GM19238 (cell line): Measurements from ENCODE around the gene NKD2.

Source experiments
- DNase-seq: peaks from one replicate; pipeline ENCODE4 v3.0.0; 2011; ENCODE audit warnings: low spot score; ENCODE audit not compliant: insufficient read length

NKD2 gene

GRCh38 chr5:1043327-1043726 lies 34.7 kb downstream of the NKD2 start:
- no peak for DNase-seq

GRCh38 chr5:1044117-1044516 lies 35.5 kb downstream of the NKD2 start:
- DNase-seq, result no peak

GRCh38 chr5:1045960-1046560 lies 37.5 kb downstream of the NKD2 start:
- no peak for DNase-seq

GRCh38 chr5:1047332-1047965 lies 38.8 kb downstream of the NKD2 start:
- DNase-seq, result no peak

DNA sequence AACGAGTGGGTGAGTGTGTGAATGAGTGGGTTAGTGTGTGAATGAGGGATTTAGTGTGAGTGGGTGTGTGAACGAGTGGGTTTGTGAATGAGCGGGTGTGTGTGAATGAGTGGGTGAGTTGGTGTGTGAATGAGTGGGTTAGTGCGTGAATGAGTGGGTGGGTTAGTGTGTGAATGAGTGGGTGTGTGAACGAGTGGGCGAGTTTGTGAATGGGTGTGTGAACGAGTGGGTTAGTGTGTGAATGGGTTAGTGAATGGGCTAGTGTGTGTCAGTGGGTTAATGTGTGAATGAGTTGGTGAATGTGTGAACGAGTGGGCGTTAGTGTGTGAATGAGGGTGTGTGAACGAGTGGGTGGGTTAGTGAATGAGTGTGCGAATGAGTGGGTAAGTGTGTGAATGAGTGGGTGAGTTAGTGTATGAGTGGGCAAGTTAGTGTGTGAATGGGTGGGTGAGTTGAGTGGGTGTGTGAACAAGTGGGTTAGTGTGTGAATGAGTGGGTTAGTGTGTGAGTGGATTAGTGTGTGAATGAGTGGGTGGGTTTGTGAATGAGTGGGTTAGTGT lies 39.6 kb downstream of the NKD2 start:
- DNase-seq, result no peak

- no peak for DNase-seq
These were observed 40.5 kb downstream of the NKD2 start for GRCh38 chr5:1048861-1049838.

DNA sequence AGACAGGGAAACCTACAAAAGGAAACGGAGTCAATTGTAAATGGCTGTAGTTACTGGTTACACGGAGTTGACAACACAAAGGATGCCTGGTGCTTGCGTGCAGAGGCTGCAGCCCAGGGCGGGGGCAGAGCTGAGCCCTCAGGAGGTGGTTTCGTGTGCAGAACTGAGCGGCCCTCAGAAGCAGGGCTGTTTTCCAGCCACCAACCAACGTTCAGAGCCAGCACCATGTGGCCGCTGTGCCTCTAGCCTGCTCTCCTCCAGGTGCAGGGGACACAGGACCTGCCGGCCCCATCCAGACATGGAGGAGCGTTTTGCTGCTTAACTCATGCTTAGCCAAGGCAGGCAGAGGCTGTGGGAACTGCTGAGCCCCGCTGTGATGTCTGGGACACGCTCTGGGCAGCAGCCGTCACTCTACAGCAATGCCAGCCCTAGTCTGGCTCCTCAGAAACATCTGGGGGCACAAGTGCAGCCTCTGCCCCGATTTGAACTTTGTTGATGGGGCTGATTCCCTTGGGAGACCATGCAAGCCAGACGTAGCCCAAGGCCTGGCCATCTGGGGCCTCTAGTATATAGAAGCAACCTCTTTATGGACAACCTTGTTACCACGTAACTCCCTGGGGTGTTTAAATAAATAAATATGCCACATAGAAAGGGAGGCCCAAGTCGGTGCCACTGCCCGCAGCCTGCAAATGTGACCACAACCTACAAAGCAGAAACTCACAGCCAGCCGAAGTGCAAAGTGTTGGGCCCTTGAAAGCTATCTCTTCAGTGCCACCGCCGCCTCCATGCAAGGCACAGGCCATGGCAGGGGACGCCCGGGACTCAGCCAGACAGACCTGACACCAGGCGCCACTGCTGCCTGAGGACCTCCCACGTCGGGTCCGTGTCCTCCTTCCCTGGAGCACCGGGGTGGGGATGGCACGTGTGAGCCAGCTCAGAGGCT lies 42.1 kb downstream of the NKD2 start:
- DNase-seq, result no peak

DNA sequence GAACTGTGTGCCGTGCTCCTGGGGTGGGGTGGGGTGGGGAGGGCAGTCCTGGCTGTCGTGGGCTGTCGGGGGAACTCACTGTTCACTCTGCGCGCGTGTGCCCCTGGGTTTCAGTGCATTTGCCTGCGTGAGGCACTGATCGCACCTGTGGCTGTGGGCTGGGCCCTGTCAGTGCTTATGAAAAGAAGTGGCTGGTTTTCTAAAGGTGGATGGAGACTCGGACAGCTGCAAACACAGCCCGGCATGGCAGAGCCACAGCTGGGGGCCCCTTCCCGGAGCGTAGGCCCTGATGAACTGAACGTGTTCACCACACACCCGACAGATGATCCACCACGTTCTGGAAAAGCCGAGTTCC lies 42.7 kb downstream of the NKD2 start:
- DNase-seq, result no peak

GRCh38 chr5:1052076-1052475 lies 43.5 kb downstream of the NKD2 start:
- no peak for DNase-seq

GRCh38 chr5:1052641-1053390 lies 44.2 kb downstream of the NKD2 start:
- DNase-seq, result no peak

- DNase-seq, result no peak
These were observed 44.9 kb downstream of the NKD2 start for GRCh38 chr5:1053391-1054017.

- no peak for DNase-seq
These were observed 45.6 kb downstream of the NKD2 start for GRCh38 chr5:1054018-1054798.

DNA sequence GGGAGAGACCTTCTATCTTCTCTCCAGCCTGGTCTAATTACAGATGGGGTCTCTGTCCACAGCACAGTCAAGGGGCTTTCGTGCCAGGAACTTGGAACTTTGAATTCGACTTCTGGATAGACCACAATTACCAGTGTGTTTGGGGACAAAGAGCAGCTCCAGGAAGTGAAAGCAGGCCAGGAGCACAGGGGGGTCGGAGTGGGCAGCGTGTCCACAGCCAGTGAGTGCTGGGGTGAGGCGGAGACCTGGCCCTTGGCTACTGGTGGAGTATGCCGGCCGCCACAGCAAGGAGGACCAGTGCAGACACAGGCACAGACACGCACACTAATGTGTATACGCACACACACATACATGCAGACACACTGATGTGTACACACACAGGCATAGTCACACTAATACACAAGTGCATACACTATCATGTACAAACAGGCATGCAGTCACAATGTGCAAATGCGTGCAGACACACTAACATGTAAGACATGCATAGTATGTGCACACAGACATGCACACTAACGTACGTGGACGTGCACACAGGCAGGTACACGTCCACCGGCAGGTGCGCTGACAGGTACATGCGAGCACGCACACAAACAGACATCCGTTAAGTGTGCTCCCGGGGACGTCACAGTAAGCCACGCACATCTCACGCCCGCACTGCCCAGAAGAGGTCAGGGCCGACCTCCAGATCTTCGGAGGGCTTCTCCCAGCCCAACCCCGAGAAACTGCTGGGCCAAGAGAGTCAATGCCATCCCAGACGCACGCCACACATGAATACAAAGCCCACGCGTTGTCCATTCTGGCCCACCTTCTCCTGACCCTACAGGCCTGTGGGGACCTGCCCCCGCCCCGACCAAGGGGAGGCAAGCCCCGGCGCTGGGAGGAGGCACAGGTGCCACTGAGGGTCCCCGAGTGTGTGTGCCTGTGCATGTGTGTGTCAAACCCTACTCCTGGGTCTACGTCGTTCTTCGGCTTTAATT lies 46.5 kb downstream of the NKD2 start:
- DNase-seq, result no peak

- no peak for DNase-seq
These were observed 47.5 kb downstream of the NKD2 start for GRCh38 chr5:1055896-1056610.

DNA sequence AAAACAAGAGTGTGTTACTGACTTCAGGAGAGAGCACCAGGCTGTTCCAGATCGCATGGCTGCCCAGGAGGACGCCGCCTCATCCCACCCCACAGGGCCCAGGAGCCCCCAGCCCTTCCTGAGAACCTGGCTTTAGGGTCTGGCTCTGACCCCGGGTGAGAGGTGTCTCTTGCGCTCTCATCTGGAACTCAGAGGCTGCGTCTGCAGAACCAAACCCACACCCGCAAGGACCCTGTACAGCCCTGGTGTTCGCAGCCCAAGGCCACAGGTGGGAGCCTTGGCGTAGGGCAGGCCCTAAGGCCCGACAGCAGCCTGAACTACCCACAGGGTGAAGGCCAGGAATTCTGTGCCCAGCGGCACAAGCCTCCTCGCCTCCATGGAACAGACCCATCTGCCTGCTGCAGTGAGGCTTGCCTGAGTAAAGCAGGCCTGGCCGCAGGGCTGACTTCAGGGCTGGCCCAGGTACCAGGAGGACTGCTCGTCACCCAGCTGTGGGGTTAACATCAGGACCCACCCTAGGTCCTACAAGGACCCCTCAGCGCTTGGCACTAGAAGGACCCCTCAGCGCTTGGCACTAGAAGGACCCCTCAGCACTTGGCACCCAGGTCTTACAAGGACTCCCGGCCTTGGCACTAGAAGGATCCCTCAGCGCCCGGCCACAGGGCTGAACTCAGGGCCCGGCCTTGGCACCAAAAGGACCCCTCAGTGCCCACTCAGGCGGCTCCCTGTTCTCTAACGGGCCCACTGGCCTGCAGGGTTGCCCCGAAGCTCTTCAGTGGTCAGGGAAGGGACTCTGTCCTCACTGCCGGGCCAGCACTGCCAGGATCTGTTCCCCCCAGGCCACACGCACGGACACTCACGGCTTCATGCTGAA lies 48.2 kb downstream of the NKD2 start:
- no peak for DNase-seq

DNA sequence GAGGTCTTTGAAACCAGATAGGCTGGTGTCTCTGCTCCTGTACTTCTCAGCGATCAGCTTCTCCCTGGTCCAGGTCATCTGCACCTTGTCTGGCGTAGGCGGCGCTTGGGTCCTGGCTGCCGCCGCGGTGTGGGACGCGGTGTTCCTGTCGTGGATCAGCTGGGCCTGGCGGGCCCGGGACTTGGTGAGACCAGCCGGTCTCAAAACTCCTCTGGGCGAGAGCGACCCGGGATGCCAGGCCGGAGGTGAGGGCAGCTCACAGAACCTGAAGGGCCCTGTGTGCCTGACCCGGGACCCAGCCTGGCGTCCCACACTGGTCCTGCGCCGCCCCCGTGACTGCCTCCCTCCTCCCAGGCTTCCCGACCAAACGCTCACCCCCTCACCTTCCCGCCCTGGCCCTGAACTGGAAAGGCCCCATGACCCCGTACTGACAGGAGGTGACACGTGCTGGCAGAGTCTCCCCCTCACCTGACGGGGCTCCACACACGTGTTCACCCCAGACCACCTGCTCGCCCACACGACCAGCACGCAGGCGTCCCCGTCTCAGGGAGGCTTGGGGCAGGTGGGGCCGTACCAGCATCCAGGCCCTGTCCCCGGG lies 49.0 kb downstream of the NKD2 start:
- no peak for DNase-seq
